GM19238 (cell line): Measurements from ENCODE around the gene IQSEC1.

Source experiments
- DNase-seq: peaks from one replicate; pipeline ENCODE4 v3.0.0; 2011; ENCODE audit warnings: low spot score; ENCODE audit not compliant: insufficient read length

IQSEC1 gene

GRCh38 chr3:12909710-12910109 is 163.5 kb downstream of the IQSEC1 start:
- no peak for DNase-seq

DNA sequence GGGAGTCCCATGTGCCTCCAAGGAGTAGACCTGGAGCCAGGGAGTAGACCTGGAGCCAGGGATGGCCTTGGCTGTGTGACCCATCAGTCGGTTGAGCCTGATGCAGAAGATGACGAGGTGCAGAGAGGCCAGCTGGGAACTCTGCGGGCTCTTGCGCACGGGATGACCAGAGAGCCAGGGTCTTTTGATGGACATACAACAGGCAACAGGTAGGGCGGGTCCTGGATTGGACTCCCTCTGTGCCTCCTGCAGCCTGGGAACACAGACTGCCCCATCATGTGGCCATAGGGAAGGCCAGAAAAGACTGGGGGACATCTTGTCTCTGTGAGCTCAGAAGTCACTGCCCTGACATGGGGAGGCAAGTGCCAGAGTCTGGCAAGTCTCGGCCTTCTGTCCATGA is 164.4 kb downstream of the IQSEC1 start:
- DNase-seq: no peak

DNA sequence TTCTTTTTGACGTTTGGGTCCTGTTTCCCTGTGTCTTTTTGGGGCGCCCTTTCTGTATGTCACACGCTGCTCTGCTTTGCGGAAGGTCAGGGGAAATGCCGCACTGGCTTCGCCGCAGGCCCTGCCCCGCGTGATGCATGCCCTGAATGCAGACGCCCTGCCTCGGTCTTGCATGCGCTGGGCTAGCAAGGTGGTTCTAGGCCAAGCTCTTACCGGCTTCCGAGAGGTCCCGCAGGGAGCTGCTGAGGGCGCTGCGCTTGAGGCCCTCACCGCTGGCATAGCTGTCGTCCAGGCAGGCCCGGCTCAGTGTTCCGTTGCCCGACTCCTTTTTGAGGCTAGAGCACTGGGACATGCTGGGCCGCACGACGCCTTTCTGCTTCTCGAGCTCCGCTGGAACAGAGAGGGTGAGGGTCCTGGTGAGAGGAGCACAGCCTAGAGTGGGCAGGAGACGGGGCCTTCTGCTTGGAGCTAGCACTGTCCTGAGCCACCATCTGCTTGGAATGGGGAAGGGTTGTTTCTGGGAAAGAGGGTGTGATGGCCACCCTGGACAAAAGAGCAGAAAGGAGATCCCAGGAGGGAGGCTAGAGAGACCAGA is 165.0 kb downstream of the IQSEC1 start:
- DNase-seq: no peak

DNA sequence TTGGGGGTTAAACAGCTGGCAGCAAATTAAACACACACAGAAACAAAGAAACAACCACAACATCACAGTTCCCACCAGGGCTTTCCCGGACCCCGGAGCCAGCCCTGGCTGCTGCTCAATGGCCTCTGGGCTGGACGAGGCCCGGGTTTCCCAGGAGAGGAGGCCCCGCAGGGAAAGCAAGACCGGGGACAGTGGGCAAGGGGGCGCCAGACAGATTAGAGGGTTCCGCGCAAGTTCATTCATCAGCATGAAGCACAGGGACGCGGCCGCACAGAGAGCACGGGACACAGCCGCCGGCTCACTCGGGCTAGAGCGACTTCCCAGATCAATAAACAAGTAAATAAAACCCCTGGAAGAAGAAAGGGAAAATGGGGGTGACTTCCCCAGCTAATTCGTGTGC is 165.5 kb downstream of the IQSEC1 start:
- DNase-seq: no peak

GRCh38 chr3:12907296-12907695 is 165.9 kb downstream of the IQSEC1 start:
- no peak for DNase-seq

- DNase-seq: no peak
Measured at GRCh38 chr3:12906916-12907290, 166.3 kb downstream of the IQSEC1 start.

DNA sequence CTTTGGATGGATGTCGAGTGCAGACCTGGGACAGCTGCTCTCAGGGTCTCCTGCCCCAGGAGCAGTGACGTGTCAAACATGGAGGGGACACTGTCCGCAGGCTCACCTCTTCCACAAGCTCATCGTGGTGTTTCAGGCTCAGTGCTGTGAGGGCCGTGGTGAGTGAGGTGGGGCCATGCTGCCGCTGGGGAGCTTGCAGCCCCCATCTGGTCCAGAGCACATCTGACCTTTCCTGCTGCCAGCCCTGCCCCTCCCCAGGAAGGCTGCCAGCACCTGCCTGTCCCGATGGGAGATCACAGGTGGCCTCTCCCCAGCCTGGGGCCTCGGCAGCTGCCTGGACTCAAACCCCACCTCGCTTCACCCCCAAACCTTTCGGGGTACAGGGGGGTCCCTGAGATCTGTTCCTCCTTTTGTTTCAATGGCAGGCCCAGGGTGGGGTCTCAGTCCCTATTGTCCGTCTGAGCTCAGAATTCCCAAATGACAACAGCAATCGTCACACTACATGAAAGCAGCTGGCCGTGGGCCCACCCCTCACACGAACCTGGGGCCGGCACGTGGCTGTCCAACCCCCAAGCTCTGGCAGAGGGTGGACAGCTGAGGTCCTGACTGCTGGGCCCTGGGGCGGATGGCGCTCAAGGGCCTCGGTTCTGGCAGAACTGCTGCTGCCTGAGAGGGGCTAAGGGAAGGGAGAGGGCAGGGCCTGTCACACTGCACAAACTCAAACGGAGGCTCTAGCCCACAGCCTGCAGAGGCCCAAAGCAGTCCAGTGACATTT is 166.9 kb downstream of the IQSEC1 start:
- DNase-seq: no peak

DNA sequence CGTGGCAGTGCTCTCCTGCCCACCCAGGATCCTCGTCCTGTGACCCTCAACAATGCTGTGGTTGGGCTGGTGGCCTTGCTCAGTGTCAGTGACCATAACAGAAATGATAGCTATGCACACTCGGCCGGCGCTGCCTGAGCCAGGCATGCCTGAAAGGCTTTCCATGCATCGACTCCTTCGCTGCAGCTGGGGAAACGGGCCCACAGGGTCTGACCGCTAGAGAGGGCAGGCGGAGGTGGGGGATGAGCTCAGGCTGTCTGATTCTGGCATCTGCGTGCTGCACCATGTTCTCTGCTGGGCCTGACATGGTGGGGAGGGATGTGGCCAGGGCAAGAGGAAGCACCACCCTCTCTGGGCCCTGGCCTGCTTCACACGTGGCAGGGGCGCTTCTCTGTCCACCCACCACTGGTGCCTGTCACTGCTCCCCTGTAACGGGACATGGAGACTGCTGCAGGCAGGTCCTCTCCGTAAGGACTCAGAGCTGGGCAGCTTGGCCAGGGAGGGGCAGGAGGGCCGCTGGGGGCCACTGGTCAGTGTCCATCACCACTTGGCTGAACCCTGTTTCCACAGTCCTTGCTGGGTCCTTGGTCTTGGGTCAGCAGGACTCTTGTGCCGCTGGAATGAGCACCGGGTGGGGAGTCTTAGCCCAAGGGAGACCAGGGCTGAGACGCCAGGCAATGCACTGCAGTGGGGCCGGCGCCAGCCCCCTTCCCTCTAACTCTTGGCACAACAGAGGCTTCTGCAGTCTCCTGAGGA is 167.7 kb downstream of the IQSEC1 start:
- DNase-seq: no peak

GRCh38 chr3:12904951-12905315 is 168.3 kb downstream of the IQSEC1 start:
- no peak for DNase-seq

- no peak for DNase-seq
Measured at GRCh38 chr3:12903881-12904280, 169.3 kb downstream of the IQSEC1 start.

DNA sequence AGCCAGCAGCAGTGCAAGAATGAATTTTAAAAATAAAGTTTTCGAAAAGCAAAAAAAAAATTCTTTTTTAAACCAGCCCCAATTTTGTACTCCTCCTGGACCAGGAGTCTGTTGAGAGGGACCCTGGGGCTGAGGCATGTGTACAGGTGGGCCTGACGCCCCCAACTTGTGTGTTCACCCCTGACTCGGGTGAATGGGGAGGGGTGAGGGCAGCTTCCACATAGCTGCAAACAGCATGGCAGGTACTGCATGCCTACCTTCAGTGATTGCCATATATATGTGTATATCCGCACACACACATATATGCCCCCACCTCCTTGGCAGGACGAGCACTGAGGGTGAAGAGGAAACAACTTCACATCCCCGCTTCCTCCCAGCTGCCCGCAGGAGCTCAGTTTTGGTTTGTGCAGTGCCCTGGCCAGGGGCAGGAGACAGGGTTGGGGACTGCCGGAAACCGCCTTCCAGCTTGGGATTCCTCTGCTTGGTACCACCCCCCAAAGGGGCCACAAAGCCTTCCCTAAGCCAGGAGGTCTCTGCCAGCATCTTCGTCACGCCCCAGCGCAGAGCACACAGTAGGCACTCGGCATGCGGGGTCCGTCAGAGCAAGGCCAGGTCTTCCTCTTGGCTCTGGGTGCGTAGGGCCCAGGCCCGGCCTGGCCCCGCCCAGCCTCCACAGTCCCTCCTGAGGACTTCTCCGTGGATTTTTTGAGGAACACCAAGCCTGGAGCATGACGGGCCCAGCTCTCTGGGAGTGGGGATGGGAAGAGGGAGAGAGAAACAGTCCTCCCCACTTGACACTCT is 170.0 kb downstream of the IQSEC1 start:
- no peak for DNase-seq

- DNase-seq: no peak
Measured at GRCh38 chr3:12902181-12902999, 170.8 kb downstream of the IQSEC1 start.

DNA sequence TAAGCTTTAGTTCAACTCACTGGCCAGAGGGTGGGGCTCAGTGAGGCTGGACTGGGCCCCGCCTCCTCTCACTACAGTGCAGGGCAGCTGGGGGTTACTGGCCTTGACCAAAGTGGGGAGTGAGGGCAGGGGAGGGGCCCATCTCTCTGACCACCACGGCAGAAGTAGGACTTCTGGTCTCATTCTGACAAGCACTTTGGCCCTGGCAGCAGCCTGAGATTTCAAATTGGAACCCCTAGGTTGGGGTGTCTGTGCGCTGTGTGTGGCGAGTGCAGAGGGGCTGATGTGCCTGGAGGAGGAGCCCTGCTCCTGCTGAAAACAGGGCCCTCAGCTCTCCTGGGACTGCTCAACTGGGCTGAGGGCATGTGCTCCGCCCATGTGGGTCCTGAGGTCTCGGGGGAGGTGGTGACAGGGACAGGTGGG is 171.6 kb downstream of the IQSEC1 start:
- no peak for DNase-seq

GRCh38 chr3:12900885-12901411 is 172.3 kb downstream of the IQSEC1 start:
- DNase-seq: no peak

- DNase-seq: no peak
Measured at GRCh38 chr3:12898965-12899755, 174.1 kb downstream of the IQSEC1 start.

GRCh38 chr3:12898290-12898964 is 174.8 kb downstream of the IQSEC1 start:
- no peak for DNase-seq

GRCh38 chr3:12897381-12898289 is 175.6 kb downstream of the IQSEC1 start:
- DNase-seq: no peak
